Hepatocyte (in vitro differentiated cells): ENCODE data around the gene A2ML1. TPM values are rescaled to one million over a fixed set of nuclear protein-coding genes. Genes with fewer than 3 reads are reported as not detected.
"Not testable (repeated sequence)": the region's sequence is repeated elsewhere in the genome, so short reads cannot be mapped to it uniquely, and the experiment has no call there.

Experiments
- DNase-seq: peaks from one replicate; pipeline ENCODE4 v3.0.0-alpha.2; 2016; ENCODE audit warnings: low spot score
- H2AFZ ChIP-seq: fragments of 200-600 bp; sonication (generic); 2 replicates; pipeline ENCODE4 v1.6.0; 2016; ENCODE audit warnings: antibody characterized with exemption, mild to moderate bottlenecking
- H3K27ac ChIP-seq: fragments of 200-600 bp; sonication (generic); 2 replicates; pipeline ENCODE4 v1.5.1; 2016; ENCODE audit warnings: mild to moderate bottlenecking
- H3K27me3 ChIP-seq: fragments of 200-600 bp; sonication (generic); 2 replicates; pipeline ENCODE4 v1.6.1; 2016
- H3K36me3 ChIP-seq: fragments of 200-600 bp; sonication (generic); replicated peaks from 2 replicates; pipeline ENCODE4 v1.5.1; 2016; ENCODE audit warnings: low read depth; ENCODE audit not compliant: insufficient read depth
- H3K4me1 ChIP-seq: fragments of 200-600 bp; sonication (generic); 2 replicates; pipeline ENCODE4 v1.5.1; 2016; ENCODE audit warnings: mild to moderate bottlenecking, moderate library complexity; ENCODE audit not compliant: insufficient read depth
- H3K4me2 ChIP-seq: fragments of 200-600 bp; sonication (generic); 2 replicates; pipeline ENCODE4 v1.6.0; 2016
- H3K4me3 ChIP-seq: fragments of 200-600 bp; sonication (generic); 2 replicates; pipeline ENCODE4 v1.5.1; 2016; ENCODE audit warnings: mild to moderate bottlenecking
- H3K79me2 ChIP-seq: fragments of 200-600 bp; sonication (generic); 2 replicates; pipeline ENCODE4 v1.6.0; 2017; ENCODE audit warnings: mild to moderate bottlenecking
- H3K9me2 ChIP-seq: fragments of 200-600 bp; sonication (generic); replicated peaks from 2 replicates; pipeline ENCODE4 v1.6.0; 2017; ENCODE audit warnings: mild to moderate bottlenecking; ENCODE audit not compliant: insufficient read depth
- H3K9me3 ChIP-seq: fragments of 200-600 bp; sonication (generic); 2 replicates; pipeline ENCODE4 v1.5.1; 2016; ENCODE audit warnings: low read depth, mild to moderate bottlenecking
- H4K20me1 ChIP-seq: fragments of 200-600 bp; sonication (generic); 2 replicates; pipeline ENCODE4 v1.6.0; 2016; ENCODE audit warnings: mild to moderate bottlenecking; ENCODE audit not compliant: insufficient read depth, poor library complexity, severe bottlenecking
- CTCF ChIP-seq: fragments of 200-600 bp; sonication (generic); IDR thresholded peaks from 2 replicates; pipeline ENCODE4 v1.5.1; 2016; ENCODE audit warnings: antibody characterized with exemption, mild to moderate bottlenecking; ENCODE audit not compliant: poor library complexity
- EZH2 ChIP-seq: fragments of 200-600 bp; sonication (generic); IDR thresholded peaks from 2 replicates; pipeline ENCODE4 v1.6.1; 2016; ENCODE audit warnings: antibody characterized with exemption, mild to moderate bottlenecking, borderline replicate concordance
- EZH2phosphoT487 ChIP-seq: fragments of 200-600 bp; sonication (generic); IDR thresholded peaks from one replicate; pipeline ENCODE4 v1.6.1; 2018; ENCODE audit warnings: antibody characterized with exemption, mild to moderate bottlenecking, low read depth, moderate library complexity; ENCODE audit not compliant: unreplicated experiment, severe bottlenecking
- WGBS: methylation state at CpG from one replicate; pipeline ENCODE4 v1.1.6; 2016; ENCODE audit warnings: low lambda C conversion rate; ENCODE audit errors: missing lambda C conversion rate; 5-methylcytosine and 5-hydroxymethylcytosine counted together
- polyA plus RNA-seq: library from polyadenylated mRNA; unstranded; fragments of >200 nt; fragmentation: Nextera tagmentation; extraction: Ambion mirVana; gene quantifications from 2 replicates; pipeline ENCODE4 v1.2.1, GENCODE V29; 2016
- total RNA-seq: library from RNA; depleted of rRNA; stranded (reverse); fragments of >200 nt; gene quantifications from 2 replicates; pipeline ENCODE4 v1.2.3, GENCODE V29; 2014

The A2ML1 gene
- total and polyA plus RNA-seq, 2 experiments from 2014 or later, result 1.0 to 1.1 TPM

- no peak overlapping the region for H3K27ac ChIP-seq
- H3K4me2 ChIP-seq, result no peak overlapping the region
- H3K4me1 ChIP-seq, result no peaks in the 10 kb centered on the region
- no peaks in the 10 kb centered on the region for H3K9me2 ChIP-seq
- H3K79me2 ChIP-seq, result no peaks in the 10 kb centered on the region
- no peak overlapping the region for H2AFZ ChIP-seq
- H3K36me3 ChIP-seq, result no peaks in the 10 kb centered on the region
- 79% methylated on average over 7 of the region's 7 CpGs for WGBS
- H3K9me3 ChIP-seq, result no peaks in the 10 kb centered on the region
- TF ChIP-seq EZH2 (no peak), CTCF (no peak), EZH2phosphoT487 (no peak)
- DNase-seq, result no peak
- no peaks in the 10 kb centered on the region for H3K27me3 ChIP-seq
- H4K20me1 ChIP-seq, result no peaks in the 10 kb centered on the region
- H3K4me3 ChIP-seq, result no peak overlapping the region
These were observed 29.7 kb downstream of the A2ML1 start for GRCh38 chr12:8852119-8852518.

- no peaks in the 10 kb centered on the region for H3K36me3 ChIP-seq
- no peaks in the 10 kb centered on the region for H3K27me3 ChIP-seq
- no peak for DNase-seq
- no peak overlapping the region for H2AFZ ChIP-seq
- no peaks in the 10 kb centered on the region for H3K4me1 ChIP-seq
- no peaks in the 10 kb centered on the region for H4K20me1 ChIP-seq
- H3K4me3 ChIP-seq, result no peak overlapping the region
- 43% methylated on average over 2 of the region's 2 CpGs for WGBS
- no peak for TF ChIP-seq CTCF
- no peak for TF ChIP-seq EZH2phosphoT487
- TF ChIP-seq EZH2, result no peak
- H3K9me2 ChIP-seq, result no peaks in the 10 kb centered on the region
- H3K79me2 ChIP-seq, result no peaks in the 10 kb centered on the region
- H3K4me2 ChIP-seq, result no peak overlapping the region
- no peak overlapping the region for H3K27ac ChIP-seq
- no peaks in the 10 kb centered on the region for H3K9me3 ChIP-seq
These were observed 33.5 kb downstream of the A2ML1 start for GRCh38 chr12:8855891-8856290.

GRCh38 chr12:8859448-8859847 is 37.0 kb downstream of the A2ML1 start:
- H3K36me3 ChIP-seq, H3K4me3 ChIP-seq, H3K27me3 ChIP-seq, H3K4me2 ChIP-seq, H3K79me2 ChIP-seq, DNase-seq, H3K9me3 ChIP-seq, H3K4me1 ChIP-seq, H3K9me2 ChIP-seq, H3K27ac ChIP-seq, H4K20me1 ChIP-seq, H2AFZ ChIP-seq: not testable (repeated sequence)
- 92% methylated on average over 4 of the region's 4 CpGs for WGBS

GRCh38 chr12:8860165-8860961 is 37.9 kb downstream of the A2ML1 start:
- Histone ChIP-seq H3K36me3 (no peaks in the 10 kb centered on the region), H3K4me2 (no peak overlapping the region), H4K20me1 (no peaks in the 10 kb centered on the region), H2AFZ (no peak overlapping the region), H3K27me3 (no peaks in the 10 kb centered on the region), H3K79me2 (no peaks in the 10 kb centered on the region), H3K9me3 (no peaks in the 10 kb centered on the region), H3K4me1 (no peaks in the 10 kb centered on the region), H3K9me2 (no peaks in the 10 kb centered on the region), H3K4me3 (no peak overlapping the region), H3K27ac (no peak overlapping the region)
- TF ChIP-seq EZH2 (no peak), EZH2phosphoT487 (no peak), CTCF (peak; percentile 50)
- WGBS, result 83% methylated on average over 10 of the region's 10 CpGs
- peak; percentile 55 for DNase-seq
